Measurements from ENCODE around the gene CHGA. TPM values are rescaled to one million over a fixed set of nuclear protein-coding genes. Genes with fewer than 3 reads are reported as not detected.

CHGA gene
- polyA plus RNA-seq, 1 donor from 2014 or later, result 131 TPM

GRCh38 chr14:92940543-92940942, 17.6 kb downstream of the CHGA start:
- Histone ChIP-seq H4K20me1 (ENCODE audit: insufficient read depth) (no peaks in the 10 kb centered on the region), H3K9me3 (ENCODE audit: low read length) (no peaks in the 10 kb centered on the region), H3K9ac (ENCODE audit: low read length) (no peak overlapping the region), H3K4me3 (ENCODE audit: low read length) (no peak overlapping the region), H3K27ac (ENCODE audit: low read length) (no peak overlapping the region), H3K4me2 (ENCODE audit: low read length) (no peak overlapping the region), H3K79me2 (replicated peaks; ENCODE audit: insufficient read depth, low read length) (no peaks in the 10 kb centered on the region), H3F3A (ENCODE audit: insufficient read depth, low read length, poor library complexity, severe bottlenecking) (no peaks in the 10 kb centered on the region), H3K27me3 (ENCODE audit: insufficient read depth, low read depth, low read length) (no peaks in the 10 kb centered on the region), H3K9me2 (ENCODE audit: insufficient read depth, low read length) (no peaks in the 10 kb centered on the region), H3K36me3 (ENCODE audit: insufficient read depth, low read length) (no peaks in the 10 kb centered on the region), H2AFZ (ENCODE audit: low read depth, low read length) (no peak overlapping the region)
- TF ChIP-seq RAD21 (conservative IDR thresholded peaks at IDR 0.05) (no peak), POLR2AphosphoS5 (IDR thresholded peaks at IDR 0.05) (no peak), CTCF (IDR thresholded peaks at IDR 0.05; ENCODE audit: poor library complexity, severe bottlenecking) (no peak), MXI1 (conservative IDR thresholded peaks at IDR 0.05; ENCODE audit: poor library complexity, severe bottlenecking) (no peak), EP300 (conservative IDR thresholded peaks at IDR 0.05; ENCODE audit: poor library complexity, severe bottlenecking) (no peak), TAF1 (IDR thresholded peaks at IDR 0.05; ENCODE audit: low read depth) (no peak), SMC3 (conservative IDR thresholded peaks at IDR 0.05; ENCODE audit: poor library complexity) (no peak), REST (IDR thresholded peaks at IDR 0.05; ENCODE audit: borderline replicate concordance) (no peak), EZH2 (IDR thresholded peaks at IDR 0.05; ENCODE audit: borderline replicate concordance, insufficient read depth, low read length, poor library complexity, severe bottlenecking) (no peak)

- no peaks in the 10 kb centered on the region for H3K9me3 ChIP-seq (ENCODE audit: low read length)
- no peak overlapping the region for H3K27ac ChIP-seq (ENCODE audit: low read length)
- no peak overlapping the region for H3K4me3 ChIP-seq (ENCODE audit: low read length)
- no peak overlapping the region for H2AFZ ChIP-seq (ENCODE audit: low read depth, low read length)
- H3K4me2 ChIP-seq (ENCODE audit: low read length), result no peak overlapping the region
- TF ChIP-seq CTCF (IDR thresholded peaks at IDR 0.05; ENCODE audit: poor library complexity, severe bottlenecking) (no peak), REST (IDR thresholded peaks at IDR 0.05; ENCODE audit: borderline replicate concordance) (no peak), POLR2AphosphoS5 (IDR thresholded peaks at IDR 0.05) (no peak), TAF1 (IDR thresholded peaks at IDR 0.05; ENCODE audit: low read depth) (no peak), EP300 (conservative IDR thresholded peaks at IDR 0.05; ENCODE audit: poor library complexity, severe bottlenecking) (no peak), EZH2 (IDR thresholded peaks at IDR 0.05; ENCODE audit: borderline replicate concordance, insufficient read depth, low read length, poor library complexity, severe bottlenecking) (no peak), RAD21 (conservative IDR thresholded peaks at IDR 0.05) (no peak), MXI1 (conservative IDR thresholded peaks at IDR 0.05; ENCODE audit: poor library complexity, severe bottlenecking) (no peak), SMC3 (conservative IDR thresholded peaks at IDR 0.05; ENCODE audit: poor library complexity) (no peak)
- no peaks in the 10 kb centered on the region for H3K36me3 ChIP-seq (ENCODE audit: insufficient read depth, low read length)
- H3K27me3 ChIP-seq (ENCODE audit: insufficient read depth, low read depth, low read length), result no peaks in the 10 kb centered on the region
- no peaks in the 10 kb centered on the region for H3F3A ChIP-seq (ENCODE audit: insufficient read depth, low read length, poor library complexity, severe bottlenecking)
- H4K20me1 ChIP-seq (ENCODE audit: insufficient read depth), result no peaks in the 10 kb centered on the region
- no peaks in the 10 kb centered on the region for H3K9me2 ChIP-seq (ENCODE audit: insufficient read depth, low read length)
- no peak overlapping the region for H3K9ac ChIP-seq (ENCODE audit: low read length)
- H3K79me2 ChIP-seq (replicated peaks; ENCODE audit: insufficient read depth, low read length), result no peaks in the 10 kb centered on the region
These were observed 18.6 kb downstream of the CHGA start for GRCh38 chr14:92941531-92941930.

Data from neural cell (in vitro differentiated cells).